Fibroblast of lung (primary cell): ENCODE results near the gene OSBP2.

ENCODE experiments used
- EZH2 ChIP-seq: IDR thresholded peaks from 2 replicates; pipeline ENCODE4 v1.5.1; 2012; ENCODE audit warnings: low read length, control low read depth, mild to moderate bottlenecking; ENCODE audit errors: missing control alignments
- TF ChIP-seq, protein P1 (sequence below), 2 donors: IDR thresholded peaks in 1 of 2; conservative IDR thresholded peaks in 1 of 2; 1 replicate in 1 of 2; 2 replicates in 1 of 2; pipeline ENCODE4 v1.5.1; 2011 to 2012; ENCODE audit warnings: low read length in 2 of 2, control low read depth in 1 of 2, inconsistent platforms in 1 of 2, low read depth in 1 of 2, mild to moderate bottlenecking in 1 of 2

DNA sequence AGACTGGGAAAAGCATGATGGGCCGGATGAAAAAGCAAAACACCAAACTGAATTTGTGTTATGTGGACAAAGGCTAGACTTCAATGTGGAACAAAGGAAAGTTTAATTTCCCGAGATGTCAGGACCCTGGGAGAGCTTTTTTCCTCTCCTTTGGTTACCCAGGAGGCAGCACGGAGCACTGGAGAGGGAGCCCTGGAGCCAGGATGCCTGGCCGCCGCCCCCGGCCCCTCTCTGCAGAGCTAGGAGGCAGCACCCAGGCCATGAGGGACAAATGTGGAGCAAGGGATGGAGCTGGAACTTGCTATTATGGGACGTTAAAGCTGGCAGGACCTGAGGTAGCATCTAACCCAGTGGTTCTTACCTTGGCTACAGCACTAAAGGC lies 165.0 kb downstream of the OSBP2 start:
- TF ChIP-seq, protein P1, sequence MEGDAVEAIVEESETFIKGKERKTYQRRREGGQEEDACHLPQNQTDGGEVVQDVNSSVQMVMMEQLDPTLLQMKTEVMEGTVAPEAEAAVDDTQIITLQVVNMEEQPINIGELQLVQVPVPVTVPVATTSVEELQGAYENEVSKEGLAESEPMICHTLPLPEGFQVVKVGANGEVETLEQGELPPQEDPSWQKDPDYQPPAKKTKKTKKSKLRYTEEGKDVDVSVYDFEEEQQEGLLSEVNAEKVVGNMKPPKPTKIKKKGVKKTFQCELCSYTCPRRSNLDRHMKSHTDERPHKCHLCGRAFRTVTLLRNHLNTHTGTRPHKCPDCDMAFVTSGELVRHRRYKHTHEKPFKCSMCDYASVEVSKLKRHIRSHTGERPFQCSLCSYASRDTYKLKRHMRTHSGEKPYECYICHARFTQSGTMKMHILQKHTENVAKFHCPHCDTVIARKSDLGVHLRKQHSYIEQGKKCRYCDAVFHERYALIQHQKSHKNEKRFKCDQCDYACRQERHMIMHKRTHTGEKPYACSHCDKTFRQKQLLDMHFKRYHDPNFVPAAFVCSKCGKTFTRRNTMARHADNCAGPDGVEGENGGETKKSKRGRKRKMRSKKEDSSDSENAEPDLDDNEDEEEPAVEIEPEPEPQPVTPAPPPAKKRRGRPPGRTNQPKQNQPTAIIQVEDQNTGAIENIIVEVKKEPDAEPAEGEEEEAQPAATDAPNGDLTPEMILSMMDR (conservative IDR thresholded peaks at IDR 0.05 in 1 of 2, IDR thresholded peaks at IDR 0.05 in 1 of 2; ENCODE audit: low read depth in 1 of 2, low read length in 2 of 2), result no peak
- TF ChIP-seq EZH2, result no peak
